Measurements from ENCODE around the gene C2CD2.

C2CD2 gene

DNA sequence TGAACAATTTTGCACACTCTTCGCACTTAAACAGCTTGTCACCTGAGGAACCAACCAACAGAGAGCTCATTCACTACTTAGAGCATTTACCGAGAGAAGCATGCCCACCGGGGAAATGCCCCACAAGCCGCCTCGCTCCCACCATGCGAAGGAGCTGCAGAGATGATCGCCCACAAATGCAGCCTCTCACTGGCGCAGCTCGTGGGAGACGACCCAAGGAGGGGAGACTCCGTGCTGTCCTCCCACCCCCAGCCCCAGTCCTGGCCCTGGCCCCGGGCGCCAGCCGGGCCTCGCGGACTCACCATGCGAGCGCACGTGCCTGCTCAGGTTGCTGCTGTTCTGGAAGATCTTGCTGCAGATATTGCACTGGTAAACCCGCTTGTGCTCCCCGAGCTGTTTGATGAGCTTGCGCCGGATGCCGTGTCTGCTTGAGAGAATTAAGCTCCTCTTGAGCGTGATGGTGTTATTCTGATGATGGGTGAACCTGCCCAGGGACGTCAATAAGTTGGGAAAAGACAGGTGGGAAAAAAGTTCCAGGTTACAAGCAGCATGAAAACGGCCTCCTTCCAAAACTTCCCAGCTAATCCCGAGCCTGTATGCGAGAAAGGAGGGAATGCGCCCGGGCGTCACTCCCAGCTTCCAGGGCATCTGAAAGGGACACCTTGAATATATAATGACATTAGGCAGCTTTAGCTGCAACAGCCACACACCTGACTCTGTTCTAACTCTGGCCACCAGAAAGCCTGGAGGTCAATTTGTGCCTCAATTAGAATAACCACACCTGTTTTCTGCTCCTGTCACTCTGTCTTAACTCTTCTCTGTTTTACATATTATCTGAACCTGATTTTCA is 117.4 kb downstream of the C2CD2 start:
- no peak for DNase-seq

DNA sequence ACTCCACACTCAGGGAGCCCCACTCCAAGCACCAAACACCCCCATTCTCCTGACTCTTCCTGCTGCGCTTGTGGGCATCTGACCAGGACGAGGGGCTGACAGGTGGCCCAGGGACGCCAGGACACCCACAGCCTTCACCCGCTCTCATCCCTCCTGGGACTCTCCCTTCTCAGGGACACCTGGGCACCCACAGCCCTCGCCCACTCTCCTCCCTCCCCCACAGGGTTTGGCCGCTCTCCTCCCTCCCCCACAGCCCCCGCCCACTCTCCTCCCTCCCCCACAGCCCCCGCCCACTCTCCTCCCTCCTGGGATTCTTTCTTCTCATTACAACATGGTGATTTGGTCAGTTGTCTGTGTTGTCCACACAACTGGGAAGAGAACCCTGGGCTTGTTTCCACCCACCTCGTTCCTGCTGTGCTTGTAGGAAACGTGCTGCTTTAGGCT is 118.1 kb downstream of the C2CD2 start:
- DNase-seq: no peak

Measured in NCI-H2081 treated with DMSO at 0.1 percent for 48 hours (cell line).